GM12873 (cell line): ENCODE results near the gene FCN3.

Source experiments
- CTCF ChIP-seq: IDR thresholded peaks from 2 replicates; pipeline ENCODE4 v1.5.1; 2012; ENCODE audit warnings: low read depth, mild to moderate bottlenecking, moderate library complexity, low read length, control low read depth; ENCODE audit not compliant: insufficient read depth; ENCODE audit errors: missing control alignments

The FCN3 gene

GRCh38 chr1:27325286-27325685 is 49.3 kb downstream of the FCN3 start:
- no peak for TF ChIP-seq CTCF

GRCh38 chr1:27322569-27323240 is 51.9 kb downstream of the FCN3 start:
- no peak for TF ChIP-seq CTCF

GRCh38 chr1:27321813-27322568 is 52.6 kb downstream of the FCN3 start, which contains the start of gene TMEM222:
TMEM222 (plus strand) TSS chr1:27322163; CDS start chr1:27322198, 35 bp downstream.
- no peak for TF ChIP-seq CTCF
